Umbilical cord (tissue), 2 donors: Measurements from ENCODE around the gene CA7. TPM values are rescaled to one million over a fixed set of nuclear protein-coding genes. Genes with fewer than 3 reads are reported as not detected.

ENCODE experiments used
- DNase-seq: peaks from one replicate; pipeline ENCODE4 v3.0.0-alpha.2; 2015; ENCODE audit warnings: low spot score
- total RNA-seq: library from RNA; depleted of rRNA; stranded (reverse); fragments of >200 nt; gene quantifications from one replicate; pipeline ENCODE4 v1.2.3, GENCODE V29; 2014; ENCODE audit warnings: low replicate concordance; ENCODE audit not compliant: insufficient read depth

CA7 gene
- not detected for total RNA-seq

- no peak for DNase-seq
Observed at GRCh38 chr16:66844342-66845079, at the start of gene CA7. Gene CA7 (plus strand): TSS chr16:66844414. CDS start chr16:66844488, 74 bp downstream.

GRCh38 chr16:66798161-66798560, 46.1 kb upstream of the CA7 start:
- no peak for DNase-seq

- DNase-seq, result no peak
Observed at GRCh38 chr16:66800856-66801255, 43.4 kb upstream of the CA7 start.

GRCh38 chr16:66801320-66802105, 42.7 kb upstream of the CA7 start, which contains the start of gene TERB1:
Gene TERB1 (minus strand): TSS chr16:66801584. CDS start chr16:66796798, 4,786 bp downstream.
- DNase-seq, result no peak

- DNase-seq, result no peak
Observed at GRCh38 chr16:66802159-66802558, 42.1 kb upstream of the CA7 start.

GRCh38 chr16:66809765-66810164, 34.4 kb upstream of the CA7 start:
- DNase-seq, result no peak

- DNase-seq, result peak; percentile 35
Observed at GRCh38 chr16:66810391-66810790, 33.8 kb upstream of the CA7 start.

GRCh38 chr16:66811043-66811442, 33.2 kb upstream of the CA7 start:
- no peak for DNase-seq

- no peak for DNase-seq
Observed at GRCh38 chr16:66814734-66815133, 29.5 kb upstream of the CA7 start.

GRCh38 chr16:66824006-66824405, 20.2 kb upstream of the CA7 start:
- no peak for DNase-seq

GRCh38 chr16:66830422-66831404, 13.5 kb upstream of the CA7 start, which contains the start of gene NAE1:
Gene NAE1 (minus strand): TSS chr16:66830976. CDS start chr16:66830899, 77 bp downstream.
- peak; percentile 93 for DNase-seq

GRCh38 chr16:66832190-66832589, 12.0 kb upstream of the CA7 start:
- DNase-seq, result no peak

GRCh38 chr16:66832661-66833305, 11.4 kb upstream of the CA7 start:
- no peak for DNase-seq

GRCh38 chr16:66834746-66835145, 9.5 kb upstream of the CA7 start:
- no peak for DNase-seq

GRCh38 chr16:66840883-66841282, 3.3 kb upstream of the CA7 start:
- DNase-seq, result no peak

GRCh38 chr16:66841366-66841765, 2.8 kb upstream of the CA7 start:
- no peak for DNase-seq

- no peak for DNase-seq
Observed at GRCh38 chr16:66842765-66843164, 1.4 kb upstream of the CA7 start.

- no peak for DNase-seq
Observed at GRCh38 chr16:66843191-66843590, 1.0 kb upstream of the CA7 start.

- DNase-seq, result no peak
Observed at GRCh38 chr16:66844009-66844341, 239 bp upstream of the CA7 start.

GRCh38 chr16:66845080-66845410, 831 bp downstream of the CA7 start:
- no peak for DNase-seq

- no peak for DNase-seq
Observed at GRCh38 chr16:66845791-66846221, 1.6 kb downstream of the CA7 start.
